NCI-H1694 (cell line): ENCODE data around the gene CALHM4.
A peak's percentile ranks its signal among the peaks of the same experiment; 100 is the strongest.

ENCODE experiments used
- DNase-seq: peaks from one replicate; lab custom pipeline; 2025; lab: John Stamatoyannopoulos, UW

Gene CALHM4

GRCh38 chr6:116542426-116542825, 11.1 kb upstream of the CALHM4 start:
- no peak for DNase-seq

- DNase-seq: no peak
Measured at GRCh38 chr6:116543149-116543548, 10.4 kb upstream of the CALHM4 start.

DNA sequence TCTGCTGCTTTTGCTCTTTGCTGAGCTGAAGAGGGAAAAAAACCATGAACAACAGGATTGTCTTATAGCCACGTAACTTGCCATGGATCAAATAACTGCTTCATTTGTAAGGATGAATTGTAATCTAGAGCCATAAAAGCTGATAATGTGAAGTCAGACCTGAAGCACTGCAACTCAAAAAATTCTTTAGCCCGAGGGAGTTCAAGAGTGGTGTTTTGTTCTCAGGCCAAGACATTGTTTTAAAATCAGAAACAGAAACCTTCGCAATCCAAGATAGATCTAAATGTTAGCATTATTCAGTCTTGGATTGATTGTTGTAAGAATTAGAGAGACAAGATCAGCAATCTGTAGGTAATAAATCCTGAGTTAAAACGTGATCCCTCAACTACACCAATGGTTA, 7.9 kb upstream of the CALHM4 start, which contains the start of gene TRAPPC3L:
Gene TRAPPC3L (minus strand): TSS at position 34 of the 400 bp plus-strand sequence. CDS start 170 bp downstream, outside the sequence.
- DNase-seq: no peak

GRCh38 chr6:116547358-116547757, 6.2 kb upstream of the CALHM4 start:
- DNase-seq: no peak

- DNase-seq: no peak
Measured at GRCh38 chr6:116550796-116551195, 2.8 kb upstream of the CALHM4 start.

GRCh38 chr6:116556065-116556464, 2.5 kb downstream of the CALHM4 start:
- no peak for DNase-seq

DNA sequence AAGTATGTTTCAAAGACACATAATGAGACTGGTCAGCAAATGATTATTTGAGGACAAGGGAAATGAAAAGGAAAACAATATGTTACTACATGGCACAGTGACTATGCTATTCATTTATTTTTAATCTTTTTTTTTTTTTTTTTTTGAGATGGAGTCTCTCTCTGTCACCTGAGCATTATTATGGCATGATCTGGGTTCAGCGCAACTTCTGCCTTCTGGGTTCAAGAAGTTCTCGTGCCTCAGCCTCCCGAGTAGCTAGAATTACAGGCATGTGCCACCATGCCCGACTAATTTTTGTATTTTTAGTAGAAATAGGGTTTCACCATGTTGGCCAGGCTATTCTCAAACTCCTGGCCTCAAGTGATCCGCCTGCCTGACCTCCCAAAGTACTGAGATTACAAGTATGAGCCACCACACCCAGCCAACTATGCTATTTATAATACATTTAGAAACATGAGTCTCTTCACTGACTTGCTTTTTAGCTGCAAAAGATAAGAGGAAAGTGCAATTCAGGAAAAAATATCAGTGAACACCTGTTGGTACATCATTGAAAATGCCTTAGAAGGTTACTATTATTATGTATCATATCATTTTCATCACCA, 3.4 kb downstream of the CALHM4 start:
- DNase-seq: no peak

DNA sequence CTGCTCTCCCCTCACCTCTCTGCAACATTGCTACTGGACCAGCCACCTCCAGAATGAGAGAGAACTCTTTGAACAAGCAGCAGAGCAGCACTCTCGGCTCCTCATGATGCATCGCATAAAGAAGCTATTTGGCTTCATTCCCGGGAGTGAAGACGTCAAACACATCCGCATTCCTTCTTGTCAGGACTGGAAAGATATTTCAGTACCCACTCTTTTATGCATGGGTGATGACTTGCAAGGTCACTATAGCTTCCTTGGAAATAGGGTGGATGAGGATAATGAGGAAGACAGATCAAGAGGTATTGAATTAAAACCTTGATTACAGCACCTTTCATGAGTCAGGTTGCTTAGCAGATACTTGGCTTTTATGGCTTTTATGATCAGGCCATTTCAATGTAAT, 4.3 kb downstream of the CALHM4 start:
- DNase-seq: no peak

DNA sequence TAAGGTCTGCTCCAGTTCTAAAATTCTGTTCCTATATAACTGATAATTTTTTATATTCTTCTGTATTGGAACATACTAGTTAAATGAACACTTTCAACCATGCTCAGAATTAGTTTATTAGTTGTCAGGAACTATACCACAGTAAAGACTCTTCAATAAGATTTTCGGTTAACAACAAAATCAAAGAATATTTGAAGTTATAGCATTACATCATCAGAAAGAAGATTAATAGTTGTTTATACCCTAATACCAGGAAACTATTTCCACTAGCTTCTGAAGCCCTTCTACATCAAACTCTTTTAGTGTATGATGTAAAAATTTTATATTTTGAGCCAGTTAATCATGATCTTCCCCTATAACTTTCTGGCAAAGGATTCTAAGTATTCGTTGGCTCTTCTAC, 6.6 kb downstream of the CALHM4 start:
- no peak for DNase-seq

- peak; percentile 38 for DNase-seq
Measured at GRCh38 chr6:116561377-116562018, 7.9 kb downstream of the CALHM4 start.

GRCh38 chr6:116562019-116562403, 8.5 kb downstream of the CALHM4 start:
- no peak for DNase-seq

GRCh38 chr6:116562614-116563013, 9.1 kb downstream of the CALHM4 start:
- DNase-seq: no peak

GRCh38 chr6:116563830-116564229, 10.3 kb downstream of the CALHM4 start:
- no peak for DNase-seq

DNA sequence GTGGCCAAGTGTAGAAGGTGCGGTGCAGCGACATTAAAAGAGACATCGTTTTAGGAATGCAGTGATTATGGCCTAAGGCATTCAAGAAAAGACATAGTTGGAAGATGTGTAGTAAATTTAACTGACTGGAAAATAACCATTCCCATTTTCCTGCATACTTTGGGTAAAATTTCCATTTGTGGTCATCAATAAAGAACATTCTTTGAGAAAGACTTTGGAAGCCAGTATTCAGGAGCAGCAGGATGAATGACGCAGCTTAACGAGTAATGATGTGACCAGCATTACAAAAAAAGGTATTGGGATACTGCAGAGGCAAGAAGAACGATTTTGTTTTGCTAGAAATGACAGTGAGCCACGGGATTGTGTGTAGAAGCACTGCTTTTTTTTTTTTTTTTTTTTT, 10.8 kb downstream of the CALHM4 start:
- no peak for DNase-seq

GRCh38 chr6:116564921-116565872, 11.6 kb downstream of the CALHM4 start:
- DNase-seq: no peak

DNA sequence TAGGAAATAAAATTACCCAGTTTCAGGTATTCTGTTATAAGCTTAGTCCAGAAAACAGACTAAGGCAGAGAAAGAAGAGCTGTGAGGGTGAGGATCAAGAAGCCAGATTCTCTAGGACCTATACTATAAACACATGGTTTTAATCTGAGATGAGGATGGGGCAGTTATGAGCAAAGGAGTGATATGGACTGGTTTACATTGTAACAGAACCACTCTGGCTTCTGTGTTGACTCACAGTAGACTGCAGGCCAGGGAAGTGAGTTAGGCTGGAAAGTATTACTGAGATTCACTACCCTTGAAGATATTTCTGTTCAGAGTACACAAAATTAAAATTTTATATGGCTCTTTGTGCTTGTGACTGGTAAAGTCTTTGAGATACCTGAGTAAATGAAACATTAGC, 14.6 kb downstream of the CALHM4 start:
- DNase-seq: no peak

- DNase-seq: no peak
Measured at GRCh38 chr6:116568821-116569755, 15.5 kb downstream of the CALHM4 start.

DNA sequence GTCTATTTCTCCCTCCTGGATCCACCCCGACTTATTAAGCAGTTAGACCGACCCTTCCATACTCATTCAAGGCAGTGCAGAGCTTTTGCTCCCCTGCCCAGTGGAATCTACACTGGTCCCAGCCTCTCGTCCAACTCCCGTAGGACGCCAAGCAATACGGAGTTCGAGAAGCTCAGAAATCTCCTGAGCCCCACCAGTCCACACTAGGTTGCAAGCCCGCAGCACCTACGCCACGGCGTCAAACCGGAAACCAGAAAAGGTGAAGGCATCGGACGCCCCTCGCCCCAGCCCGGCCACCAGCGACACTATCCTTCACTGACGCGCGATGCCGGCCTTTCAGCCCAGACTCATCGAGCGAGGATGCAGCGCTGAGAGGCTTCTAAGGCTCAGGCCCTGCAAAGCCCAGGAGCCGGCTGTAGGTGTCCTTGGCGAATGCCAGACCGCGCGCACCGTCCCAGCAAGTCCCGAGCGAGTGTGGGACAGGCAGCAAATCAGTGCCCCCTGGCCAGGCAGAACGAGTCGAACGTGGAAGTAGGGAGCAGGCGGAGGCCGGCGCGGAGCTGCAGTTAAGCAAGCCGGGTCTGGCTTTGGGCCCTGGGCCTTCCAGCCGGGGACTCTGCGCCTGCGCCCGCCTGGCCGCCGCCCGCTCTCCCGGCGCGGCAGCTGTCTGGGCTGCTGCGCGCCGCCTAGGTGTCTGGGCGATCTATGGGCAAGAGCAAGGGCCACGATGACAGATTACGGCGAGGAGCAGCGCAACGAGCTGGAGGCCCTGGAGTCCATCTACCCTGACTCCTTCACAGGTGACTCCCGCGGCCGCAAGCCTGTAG, 17.5 kb downstream of the CALHM4 start, which contains the start of gene RWDD1:
Gene RWDD1 (plus strand): TSS at position 649 of the 827 bp plus-strand sequence. CDS start 79 bp downstream, at position 728.
- peak; percentile 89 for DNase-seq

DNA sequence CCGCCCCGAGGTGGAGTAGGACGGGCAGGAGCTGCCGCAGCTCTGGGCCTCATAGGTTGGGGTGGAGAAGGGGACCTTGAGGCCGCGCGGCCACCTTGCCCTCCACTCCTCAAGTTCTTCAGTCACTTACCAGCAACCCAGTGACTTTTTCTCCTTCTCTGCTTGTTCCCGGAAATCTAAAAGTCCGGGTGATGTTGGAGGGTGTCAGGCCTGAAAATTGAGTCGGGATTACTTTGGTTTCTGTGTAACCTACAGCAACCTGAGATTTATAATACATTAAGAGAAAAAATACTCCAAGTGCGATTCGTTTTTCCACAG, 18.1 kb downstream of the CALHM4 start:
- DNase-seq: no peak

DNA sequence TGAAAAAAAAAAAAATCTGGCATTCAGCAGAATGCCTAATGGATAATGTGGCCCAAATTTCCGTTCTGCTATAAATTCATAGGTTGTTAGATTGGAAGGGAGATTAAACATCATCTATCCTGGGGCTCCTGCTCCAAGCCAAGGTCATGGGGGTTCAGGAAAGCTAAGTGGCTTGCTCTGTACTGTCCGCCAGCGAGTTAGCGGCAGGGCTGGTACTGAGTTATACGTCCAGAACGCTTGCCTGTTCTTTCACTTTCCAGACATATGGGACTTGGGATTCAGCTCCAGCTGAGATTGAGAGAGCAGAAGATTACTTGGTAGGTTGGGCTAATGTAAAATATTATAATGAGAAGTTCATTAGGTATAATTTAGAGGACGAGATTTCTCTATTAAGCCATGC, 18.6 kb downstream of the CALHM4 start:
- DNase-seq: no peak

DNA sequence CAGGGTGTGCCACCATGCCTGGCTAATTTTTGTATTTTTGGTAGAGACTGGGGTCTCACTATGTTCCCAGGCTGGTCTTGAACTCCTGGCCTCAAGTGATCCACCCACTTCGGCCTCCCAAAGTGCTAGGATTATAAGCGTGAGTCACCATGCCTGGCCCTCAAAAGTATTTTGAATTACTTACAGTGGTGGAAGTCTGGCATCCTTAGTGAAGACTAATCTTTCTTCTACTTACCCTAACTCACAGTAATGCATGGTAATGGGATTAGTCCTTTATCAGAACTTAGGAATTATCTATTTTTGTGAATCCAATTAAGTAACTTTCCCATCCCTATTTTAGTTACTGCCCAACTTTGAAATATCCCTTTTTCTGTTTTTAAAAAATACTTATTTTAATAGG, 21.7 kb downstream of the CALHM4 start:
- DNase-seq: no peak
